Measurements from ENCODE around the gene AKAP10. TPM values are rescaled to one million over a fixed set of nuclear protein-coding genes. Genes with fewer than 3 reads are reported as not detected.

AKAP10 gene
- polyA plus RNA-seq, 4 donors, result 5.4 to 20.7 (median 7.2) TPM

DNA sequence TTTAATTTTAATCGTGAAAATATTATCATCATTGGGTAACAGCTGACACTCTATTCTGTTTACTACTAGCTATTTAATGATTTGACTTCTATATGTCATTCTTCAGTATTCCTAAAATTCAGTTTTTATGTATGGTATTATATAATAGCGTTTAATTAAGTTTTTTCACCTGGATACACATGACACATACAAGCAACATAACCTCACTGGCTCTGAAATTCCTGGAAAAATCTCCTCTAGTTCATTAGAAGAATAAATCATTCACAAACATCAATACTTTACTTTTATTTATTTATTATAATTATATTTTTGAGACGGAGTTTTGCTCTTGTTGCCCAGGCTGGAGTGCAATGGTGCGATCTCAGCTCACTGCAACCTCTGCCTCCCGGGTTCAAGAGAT lies 44.0 kb downstream of the AKAP10 start:
- no peak for DNase-seq
- FAIRE-seq, result no peak

DNA sequence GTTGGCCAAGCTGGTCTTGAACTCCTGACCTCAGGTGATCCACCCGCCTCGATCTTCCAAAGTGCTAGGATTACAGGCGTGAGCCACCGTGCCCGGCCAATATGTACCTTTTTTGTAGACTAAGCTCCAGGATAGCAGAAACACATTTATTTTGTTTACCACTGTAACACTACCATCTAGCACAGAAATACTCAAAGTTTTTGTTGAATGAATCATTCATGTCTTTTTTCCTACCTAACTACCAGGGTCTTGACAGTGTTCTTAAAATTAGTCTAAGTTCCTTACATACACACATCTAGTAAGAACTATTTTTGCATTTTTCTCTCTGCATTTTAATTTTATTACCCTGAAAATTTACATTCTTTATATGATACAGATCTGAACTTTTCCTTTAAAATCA lies 44.4 kb downstream of the AKAP10 start:
- no peak for FAIRE-seq
- 95 to 99% (median 98%) methylated on average over 5 of the region's 5 CpGs for WGBS, 3 donors

More for the DNA sequence above, 44.0 kb downstream of the AKAP10 start:
- H3K4me1 ChIP-seq (ENCODE audit: control insufficient read depth in 3 of 3, insufficient read depth in 2 of 3, low read depth in 1 of 3, low read length in 2 of 3), result no peaks in the 10 kb centered on the region
- H3K27ac ChIP-seq (ENCODE audit: low read depth in 1 of 3, low read length in 2 of 3), result no peak overlapping the region
- no peak overlapping the region for H3K4me3 ChIP-seq (ENCODE audit: low read depth in 1 of 3, low read length in 3 of 3)
- H3K27me3 ChIP-seq (ENCODE audit: control insufficient read depth in 3 of 3, insufficient read depth in 3 of 3, low read length in 3 of 3), result no peaks in the 10 kb centered on the region
- 97 to 98% (median 97%) methylated on average over 5 of the region's 5 CpGs for WGBS, 3 donors
- no peaks in the 10 kb centered on the region for H3K9me3 ChIP-seq (ENCODE audit: control insufficient read depth in 2 of 2, insufficient read depth in 1 of 2, low read depth in 1 of 2, low read length in 1 of 2)
- H3K36me3 ChIP-seq (ENCODE audit: control insufficient read depth in 3 of 3, insufficient read depth in 2 of 3, low read depth in 1 of 3, low read length in 3 of 3), result peaks cover 9 to 40% (median 11%) of the 10 kb centered on the region in 3 donors

GRCh38 chr17:19928299-19928698 lies 49.3 kb downstream of the AKAP10 start:
- FAIRE-seq (no peak), DNase-seq (no peak)
- Histone ChIP-seq H3K9me3 (ENCODE audit: control insufficient read depth in 2 of 2, insufficient read depth in 1 of 2, low read depth in 1 of 2, low read length in 1 of 2) (no peaks in the 10 kb centered on the region), H3K36me3 (ENCODE audit: control insufficient read depth in 3 of 3, insufficient read depth in 2 of 3, low read depth in 1 of 3, low read length in 3 of 3) (peaks cover 3 to 47% (median 4%) of the 10 kb centered on the region in 3 donors), H3K27me3 (ENCODE audit: control insufficient read depth in 3 of 3, insufficient read depth in 3 of 3, low read length in 3 of 3) (no peaks in the 10 kb centered on the region), H3K27ac (ENCODE audit: low read depth in 1 of 3, low read length in 2 of 3) (no peak overlapping the region), H3K4me3 (ENCODE audit: low read depth in 1 of 3, low read length in 3 of 3) (no peak overlapping the region), H3K4me1 (ENCODE audit: control insufficient read depth in 3 of 3, insufficient read depth in 2 of 3, low read depth in 1 of 3, low read length in 2 of 3) (no peaks in the 10 kb centered on the region)
- 88 to 95% (median 91%) methylated on average over 4 of the region's 4 CpGs for WGBS, 3 donors

More for the DNA sequence above, 44.4 kb downstream of the AKAP10 start:
- no peaks in the 10 kb centered on the region for H3K27me3 ChIP-seq (ENCODE audit: control insufficient read depth in 3 of 3, insufficient read depth in 3 of 3, low read length in 3 of 3)
- H3K4me1 ChIP-seq (ENCODE audit: control insufficient read depth in 3 of 3, insufficient read depth in 2 of 3, low read depth in 1 of 3, low read length in 2 of 3), result no peaks in the 10 kb centered on the region
- H3K9me3 ChIP-seq (ENCODE audit: control insufficient read depth in 2 of 2, insufficient read depth in 1 of 2, low read depth in 1 of 2, low read length in 1 of 2), result no peaks in the 10 kb centered on the region
- no peak overlapping the region for H3K27ac ChIP-seq (ENCODE audit: low read depth in 1 of 3, low read length in 2 of 3)
- no peak overlapping the region for H3K4me3 ChIP-seq (ENCODE audit: low read depth in 1 of 3, low read length in 3 of 3)
- H3K36me3 ChIP-seq (ENCODE audit: control insufficient read depth in 3 of 3, insufficient read depth in 2 of 3, low read depth in 1 of 3, low read length in 3 of 3), result peaks cover 8 to 41% (median 11%) of the 10 kb centered on the region in 3 donors
- no peak for DNase-seq

GRCh38 chr17:19915245-19915978 lies 62.2 kb downstream of the AKAP10 start:
- Histone ChIP-seq H3K36me3 (ENCODE audit: control insufficient read depth in 3 of 3, insufficient read depth in 2 of 3, low read depth in 1 of 3, low read length in 3 of 3) (peaks cover 3 to 51% (median 8%) of the 10 kb centered on the region in 3 donors), H3K4me1 (ENCODE audit: control insufficient read depth in 3 of 3, insufficient read depth in 2 of 3, low read depth in 1 of 3, low read length in 2 of 3) (no peaks in the 10 kb centered on the region), H3K9me3 (ENCODE audit: control insufficient read depth in 2 of 2, insufficient read depth in 1 of 2, low read depth in 1 of 2, low read length in 1 of 2) (no peaks in the 10 kb centered on the region), H3K4me3 (ENCODE audit: low read depth in 1 of 3, low read length in 3 of 3) (no peak overlapping the region), H3K27ac (ENCODE audit: low read depth in 1 of 3, low read length in 2 of 3) (no peak overlapping the region), H3K27me3 (ENCODE audit: control insufficient read depth in 3 of 3, insufficient read depth in 3 of 3, low read length in 3 of 3) (no peaks in the 10 kb centered on the region)
- 94 to 98% (median 98%) methylated on average over 2 of the region's 2 CpGs for WGBS, 3 donors
- FAIRE-seq, result no peak
- no peak for DNase-seq

GRCh38 chr17:19911033-19911432 lies 66.6 kb downstream of the AKAP10 start:
- H3K27ac ChIP-seq (ENCODE audit: low read depth in 1 of 3, low read length in 2 of 3), result no peak overlapping the region
- DNase-seq (no peak), FAIRE-seq (no peak)
- 93 to 100% (median 96%) methylated on average over 2 of the region's 2 CpGs for WGBS, 3 donors
- no peaks in the 10 kb centered on the region for H3K27me3 ChIP-seq (ENCODE audit: control insufficient read depth in 3 of 3, insufficient read depth in 3 of 3, low read length in 3 of 3)
- H3K36me3 ChIP-seq (ENCODE audit: control insufficient read depth in 3 of 3, insufficient read depth in 2 of 3, low read depth in 1 of 3, low read length in 3 of 3), result peaks cover 5 to 47% (median 14%) of the 10 kb centered on the region in 3 donors
- H3K9me3 ChIP-seq (ENCODE audit: control insufficient read depth in 2 of 2, insufficient read depth in 1 of 2, low read depth in 1 of 2, low read length in 1 of 2), result no peaks in the 10 kb centered on the region
- H3K4me3 ChIP-seq (ENCODE audit: low read depth in 1 of 3, low read length in 3 of 3), result no peak overlapping the region
- H3K4me1 ChIP-seq (ENCODE audit: control insufficient read depth in 3 of 3, insufficient read depth in 2 of 3, low read depth in 1 of 3, low read length in 2 of 3), result no peaks in the 10 kb centered on the region

DNA sequence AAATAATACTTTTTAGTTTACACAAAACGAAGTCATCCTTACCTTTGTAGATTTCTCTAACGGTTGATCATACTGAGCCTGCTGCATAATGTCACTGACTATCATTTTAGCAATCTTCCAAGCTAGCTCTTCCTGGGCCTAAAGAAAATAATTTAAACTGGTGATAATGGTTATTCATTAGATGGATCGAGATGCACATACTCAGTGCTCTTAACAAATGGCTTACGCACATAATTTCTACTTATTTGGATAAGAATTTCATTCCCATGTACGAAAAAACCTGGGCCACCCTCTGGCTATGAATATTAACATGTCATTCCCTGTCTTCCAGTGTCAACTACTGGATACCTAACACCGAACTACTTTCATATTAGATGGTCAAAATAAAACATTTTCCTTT lies 68.5 kb downstream of the AKAP10 start:
- WGBS, 3 donors, result 68 to 83% (median 80%) methylated on average over 6 of the region's 6 CpGs
- no peak overlapping the region for H3K27ac ChIP-seq (ENCODE audit: low read depth in 1 of 3, low read length in 2 of 3)
- no peak for DNase-seq
- H3K27me3 ChIP-seq (ENCODE audit: control insufficient read depth in 3 of 3, insufficient read depth in 3 of 3, low read length in 3 of 3), result no peaks in the 10 kb centered on the region
- H3K36me3 ChIP-seq (ENCODE audit: control insufficient read depth in 3 of 3, insufficient read depth in 2 of 3, low read depth in 1 of 3, low read length in 3 of 3), result peaks cover 8 to 44% (median 18%) of the 10 kb centered on the region in 3 donors
- no peaks in the 10 kb centered on the region for H3K9me3 ChIP-seq (ENCODE audit: control insufficient read depth in 2 of 2, insufficient read depth in 1 of 2, low read depth in 1 of 2, low read length in 1 of 2)
- H3K4me1 ChIP-seq (ENCODE audit: control insufficient read depth in 3 of 3, insufficient read depth in 2 of 3, low read depth in 1 of 3, low read length in 2 of 3), result no peaks in the 10 kb centered on the region
- no peak for FAIRE-seq
- no peak overlapping the region for H3K4me3 ChIP-seq (ENCODE audit: low read depth in 1 of 3, low read length in 3 of 3)

DNA sequence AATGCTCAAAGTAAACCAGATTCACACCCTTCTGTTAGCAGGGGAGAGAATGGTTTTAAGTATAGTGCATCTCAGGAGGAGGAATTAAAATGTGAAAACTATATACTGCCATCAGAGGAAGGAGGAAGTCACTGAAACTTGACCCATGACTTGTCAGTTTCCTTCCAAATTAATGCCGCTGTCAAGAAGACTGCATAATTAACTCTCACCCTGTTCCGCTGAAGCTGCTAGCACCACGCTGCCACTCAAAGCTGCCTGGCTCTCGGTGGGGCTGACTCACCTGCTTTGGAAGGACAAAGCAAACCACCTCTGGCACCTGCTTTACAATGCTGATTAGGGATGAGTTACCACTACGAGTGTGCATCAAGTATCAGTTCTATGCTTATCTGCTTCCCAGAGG lies 72.1 kb downstream of the AKAP10 start:
- 67 to 74% (median 67%) methylated on average over 5 of the region's 5 CpGs for WGBS, 3 donors
- H3K9me3 ChIP-seq (ENCODE audit: control insufficient read depth in 2 of 2, insufficient read depth in 1 of 2, low read depth in 1 of 2, low read length in 1 of 2), result no peaks in the 10 kb centered on the region
- H3K27me3 ChIP-seq (ENCODE audit: control insufficient read depth in 3 of 3, insufficient read depth in 3 of 3, low read length in 3 of 3), result no peaks in the 10 kb centered on the region
- no peak overlapping the region for H3K4me3 ChIP-seq (ENCODE audit: low read depth in 1 of 3, low read length in 3 of 3)
- no peak for DNase-seq
- H3K4me1 ChIP-seq (ENCODE audit: control insufficient read depth in 3 of 3, insufficient read depth in 2 of 3, low read depth in 1 of 3, low read length in 2 of 3), result no peaks in the 10 kb centered on the region
- H3K36me3 ChIP-seq (ENCODE audit: control insufficient read depth in 3 of 3, insufficient read depth in 2 of 3, low read depth in 1 of 3, low read length in 3 of 3), result peaks cover 5 to 43% (median 22%) of the 10 kb centered on the region in 3 donors
- no peak for FAIRE-seq
- no peak overlapping the region for H3K27ac ChIP-seq (ENCODE audit: low read depth in 1 of 3, low read length in 2 of 3)

DNA sequence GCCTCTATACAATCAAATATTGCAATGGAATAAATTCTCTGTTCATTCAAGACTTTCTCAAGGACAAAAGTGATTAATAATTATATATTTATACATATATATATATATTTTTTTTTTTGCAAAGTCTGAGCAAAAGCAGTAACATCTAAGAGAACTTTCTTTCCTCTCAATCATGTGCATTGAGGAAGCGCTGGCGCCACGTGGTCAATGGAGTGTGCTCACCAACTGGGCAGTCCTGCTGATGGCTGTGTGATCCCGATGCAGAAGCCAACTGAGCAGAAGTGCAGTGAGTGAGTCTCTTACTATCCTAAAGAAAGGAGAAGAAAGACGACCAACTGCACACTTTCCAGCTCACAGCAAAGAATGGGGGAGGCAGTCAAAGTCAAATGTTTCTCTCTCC lies 72.7 kb downstream of the AKAP10 start:
- 79 to 86% (median 80%) methylated on average over 5 of the region's 5 CpGs for WGBS, 3 donors
- H3K27me3 ChIP-seq (ENCODE audit: control insufficient read depth in 3 of 3, insufficient read depth in 3 of 3, low read length in 3 of 3), result no peaks in the 10 kb centered on the region
- peaks cover 5 to 41% (median 22%) of the 10 kb centered on the region in 3 donors for H3K36me3 ChIP-seq (ENCODE audit: control insufficient read depth in 3 of 3, insufficient read depth in 2 of 3, low read depth in 1 of 3, low read length in 3 of 3)
- DNase-seq (no peak), FAIRE-seq (no peak)
- no peak overlapping the region for H3K4me3 ChIP-seq (ENCODE audit: low read depth in 1 of 3, low read length in 3 of 3)
- H3K27ac ChIP-seq (ENCODE audit: low read depth in 1 of 3, low read length in 2 of 3), result no peak overlapping the region
- H3K9me3 ChIP-seq (ENCODE audit: control insufficient read depth in 2 of 2, insufficient read depth in 1 of 2, low read depth in 1 of 2, low read length in 1 of 2), result no peaks in the 10 kb centered on the region
- H3K4me1 ChIP-seq (ENCODE audit: control insufficient read depth in 3 of 3, insufficient read depth in 2 of 3, low read depth in 1 of 3, low read length in 2 of 3), result no peaks in the 10 kb centered on the region

DNA sequence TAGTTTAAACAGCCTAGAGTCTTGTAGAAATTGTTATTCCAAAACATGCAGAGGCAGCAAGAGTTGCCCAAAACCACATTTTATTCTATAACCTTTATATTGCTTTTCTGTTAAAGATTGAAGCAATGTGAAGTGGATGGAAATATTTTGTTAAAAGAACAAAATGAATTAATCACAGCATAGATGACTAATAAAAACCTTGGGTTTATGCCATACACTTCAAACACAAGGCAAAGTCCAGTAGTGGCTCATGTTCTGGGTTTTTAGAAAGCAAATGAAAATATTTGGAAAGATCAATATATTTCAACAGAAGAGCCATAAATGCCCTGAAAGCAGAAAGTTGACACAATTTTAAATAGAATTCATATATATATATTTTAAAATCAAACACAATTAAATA lies 73.2 kb downstream of the AKAP10 start:
- H3K27me3 ChIP-seq (ENCODE audit: control insufficient read depth in 3 of 3, insufficient read depth in 3 of 3, low read length in 3 of 3), result no peaks in the 10 kb centered on the region
- DNase-seq, result no peak
- no peaks in the 10 kb centered on the region for H3K9me3 ChIP-seq (ENCODE audit: control insufficient read depth in 2 of 2, insufficient read depth in 1 of 2, low read depth in 1 of 2, low read length in 1 of 2)
- no peak for FAIRE-seq
- H3K4me1 ChIP-seq (ENCODE audit: control insufficient read depth in 3 of 3, insufficient read depth in 2 of 3, low read depth in 1 of 3, low read length in 2 of 3), result no peaks in the 10 kb centered on the region
- no peak overlapping the region for H3K27ac ChIP-seq (ENCODE audit: low read depth in 1 of 3, low read length in 2 of 3)
- H3K36me3 ChIP-seq (ENCODE audit: control insufficient read depth in 3 of 3, insufficient read depth in 2 of 3, low read depth in 1 of 3, low read length in 3 of 3), result peaks cover 5 to 42% (median 20%) of the 10 kb centered on the region in 3 donors
- no peak overlapping the region for H3K4me3 ChIP-seq (ENCODE audit: low read depth in 1 of 3, low read length in 3 of 3)

Data from small intestine (tissue), 7 donors.